ENCODE data around the gene PRKCG.

- TF ChIP-seq CTCF (conservative IDR thresholded peaks at IDR 0.05; ENCODE audit: low read length) (no peak), EZH2phosphoT487 (IDR thresholded peaks at IDR 0.05; ENCODE audit: borderline replicate concordance, low read depth, low read length) (no peak)
Observed at GRCh38 chr19:53915000-53915399, 33.0 kb downstream of the PRKCG start.
